Panc1 (cell line): Measurements from ENCODE around the gene UBIAD1. TPM values are rescaled to one million over a fixed set of nuclear protein-coding genes. Genes with fewer than 3 reads are reported as not detected.

Experiments used
- ATAC-seq: fragments of 200-7000 bp; cut with Tn5 transposase; 2 replicates; pipeline ENCODE4 v1.9.1; 2020; ENCODE audit warnings: mild to moderate bottlenecking, moderate library complexity
- BruUV-seq: library from RNA; stranded (reverse); fragments of 400-500 nt; replicated peaks from 2 replicates; lab custom pipeline; 2021; lab: Mats Ljungman, UMichigan
- CTCF ChIA-PET: fragments of 300-600 bp; sonication (Branson Sonifier 250); formaldehyde crosslinking; loops from one replicate; lab custom pipeline; 2022; ENCODE audit warnings: antibody characterized with exemption; lab: Charles Lee
- POLR2A ChIA-PET: fragments of 300-600 bp; sonication (Branson Sonifier 250); formaldehyde crosslinking; loops from one replicate; lab custom pipeline; 2022; ENCODE audit warnings: antibody characterized with exemption; lab: Charles Lee
- DNase-seq: peaks from one replicate; pipeline ENCODE4 v3.0.0-alpha.2; 2010; ENCODE audit warnings: low read depth, low spot score
- H3K27ac ChIP-seq: 2 replicates; pipeline ENCODE4 v1.5.1; 2011; ENCODE audit warnings: mild to moderate bottlenecking, low read length, inconsistent platforms
- H3K27me3 ChIP-seq: fragments of 200-500 bp; sonication (Bioruptor generic); 2 replicates; pipeline ENCODE4 v1.6.0; 2014; ENCODE audit warnings: low read length, inconsistent platforms; ENCODE audit not compliant: control insufficient read depth, insufficient read depth
- H3K36me3 ChIP-seq: fragments of 200-500 bp; sonication (Bioruptor generic); 2 replicates; pipeline ENCODE4 v1.5.1; 2014; ENCODE audit warnings: inconsistent platforms, mild to moderate bottlenecking, low read length, moderate library complexity; ENCODE audit not compliant: control insufficient read depth, insufficient read depth
- H3K4me1 ChIP-seq: 2 replicates; pipeline ENCODE4 v1.5.1; 2011; ENCODE audit warnings: inconsistent platforms, mild to moderate bottlenecking, low read length, moderate library complexity; ENCODE audit not compliant: control insufficient read depth, insufficient read depth
- H3K4me3 ChIP-seq, 2 experiments: 2 replicates each; pipeline ENCODE4 v1.5.1; 2011 to 2012; ENCODE audit warnings: low read depth in 2 of 2, low read length in 2 of 2, mild to moderate bottlenecking in 2 of 2, inconsistent platforms in 1 of 2, moderate library complexity in 1 of 2
- H3K9me3 ChIP-seq: fragments of 200-500 bp; sonication (Bioruptor generic); 2 replicates; pipeline ENCODE4 v1.5.1; 2014; ENCODE audit warnings: low read depth, mild to moderate bottlenecking, inconsistent platforms, low read length, moderate library complexity; ENCODE audit not compliant: control insufficient read depth, insufficient read depth
- POLR2AphosphoS5 ChIP-seq: IDR thresholded peaks from 2 replicates; pipeline ENCODE4 v1.6.1; 2012; ENCODE audit warnings: mild to moderate bottlenecking, low read depth, low read length, moderate library complexity
- SIN3A ChIP-seq: IDR thresholded peaks from 2 replicates; pipeline ENCODE4 v1.6.1; 2012; ENCODE audit warnings: low read depth, mild to moderate bottlenecking, low read length, moderate library complexity, borderline replicate concordance; ENCODE audit not compliant: insufficient read depth
- TCF7L2 ChIP-seq: IDR thresholded peaks from 2 replicates; pipeline ENCODE4 v1.6.1; 2011; ENCODE audit warnings: mild to moderate bottlenecking, low read depth, low read length, inconsistent platforms
- in situ Hi-C: cut with HindIII; loops from 2 replicates; pipeline ENCODE4 v1.10.0; 2016; ENCODE audit warnings: low sequenced_read_pairs, low pct_unique_long_range_greater_than_20kb
- intact Hi-C: fragments of 100-400 bp; cut with micrococcal nuclease; formaldehyde crosslinking; loops from one replicate; pipeline ENCODE4 v1.10.0; 2022; ENCODE audit not compliant: unreplicated experiment
- total RNA-seq: library from RNA; stranded (reverse); gene quantifications from one replicate; pipeline ENCODE4 v1.2.1, GENCODE V29; 2021; ENCODE audit not compliant: unreplicated experiment
- TF ChIP-seq, protein P1 (sequence below): fragments of 450-650 bp; IDR thresholded peaks from 2 replicates; pipeline ENCODE4 v1.5.1; 2017; ENCODE audit warnings: mild to moderate bottlenecking
- TF ChIP-seq, protein P2 (sequence below), 2 experiments: IDR thresholded peaks; 2 replicates each; pipeline ENCODE4 v1.6.1; 2011 to 2012; ENCODE audit warnings: low read depth in 2 of 2, control low read depth in 1 of 2, low read length in 1 of 2, mild to moderate bottlenecking in 1 of 2, moderate library complexity in 1 of 2; ENCODE audit not compliant: insufficient read depth in 1 of 2

UBIAD1 gene
- total RNA-seq, 1 experiment from 2014 or later: 24.7 TPM

GRCh38 chr1:11314959-11315358 is 42.0 kb downstream of the UBIAD1 start:
- no TSS peak for BruUV-seq
- ATAC-seq (no peak), DNase-seq (no peak)
- ChIA-PET CTCF (interaction anchor here (0.5 to 0.7 kb wide), 2 partner anchors 161 to 278 kb away, joined by 3 to 7 read pairs; no protein-coding TSS in a partner anchor), POLR2A (no interaction called here)
- Histone ChIP-seq H3K36me3 (no peaks in the 10 kb centered on the region), H3K4me3 (no peak overlapping the region), H3K9me3 (no peaks in the 10 kb centered on the region), H3K27me3 (no peaks in the 10 kb centered on the region), H3K27ac (no peak overlapping the region), H3K4me1 (no peaks in the 10 kb centered on the region)
- intact Hi-C loops: no loop called here
- no peak for TF ChIP-seq SIN3A
- TF ChIP-seq TCF7L2: no peak
- TF ChIP-seq POLR2AphosphoS5: no peak
- TF ChIP-seq, protein P1, sequence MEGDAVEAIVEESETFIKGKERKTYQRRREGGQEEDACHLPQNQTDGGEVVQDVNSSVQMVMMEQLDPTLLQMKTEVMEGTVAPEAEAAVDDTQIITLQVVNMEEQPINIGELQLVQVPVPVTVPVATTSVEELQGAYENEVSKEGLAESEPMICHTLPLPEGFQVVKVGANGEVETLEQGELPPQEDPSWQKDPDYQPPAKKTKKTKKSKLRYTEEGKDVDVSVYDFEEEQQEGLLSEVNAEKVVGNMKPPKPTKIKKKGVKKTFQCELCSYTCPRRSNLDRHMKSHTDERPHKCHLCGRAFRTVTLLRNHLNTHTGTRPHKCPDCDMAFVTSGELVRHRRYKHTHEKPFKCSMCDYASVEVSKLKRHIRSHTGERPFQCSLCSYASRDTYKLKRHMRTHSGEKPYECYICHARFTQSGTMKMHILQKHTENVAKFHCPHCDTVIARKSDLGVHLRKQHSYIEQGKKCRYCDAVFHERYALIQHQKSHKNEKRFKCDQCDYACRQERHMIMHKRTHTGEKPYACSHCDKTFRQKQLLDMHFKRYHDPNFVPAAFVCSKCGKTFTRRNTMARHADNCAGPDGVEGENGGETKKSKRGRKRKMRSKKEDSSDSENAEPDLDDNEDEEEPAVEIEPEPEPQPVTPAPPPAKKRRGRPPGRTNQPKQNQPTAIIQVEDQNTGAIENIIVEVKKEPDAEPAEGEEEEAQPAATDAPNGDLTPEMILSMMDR: no peak
- TF ChIP-seq, protein P2, sequence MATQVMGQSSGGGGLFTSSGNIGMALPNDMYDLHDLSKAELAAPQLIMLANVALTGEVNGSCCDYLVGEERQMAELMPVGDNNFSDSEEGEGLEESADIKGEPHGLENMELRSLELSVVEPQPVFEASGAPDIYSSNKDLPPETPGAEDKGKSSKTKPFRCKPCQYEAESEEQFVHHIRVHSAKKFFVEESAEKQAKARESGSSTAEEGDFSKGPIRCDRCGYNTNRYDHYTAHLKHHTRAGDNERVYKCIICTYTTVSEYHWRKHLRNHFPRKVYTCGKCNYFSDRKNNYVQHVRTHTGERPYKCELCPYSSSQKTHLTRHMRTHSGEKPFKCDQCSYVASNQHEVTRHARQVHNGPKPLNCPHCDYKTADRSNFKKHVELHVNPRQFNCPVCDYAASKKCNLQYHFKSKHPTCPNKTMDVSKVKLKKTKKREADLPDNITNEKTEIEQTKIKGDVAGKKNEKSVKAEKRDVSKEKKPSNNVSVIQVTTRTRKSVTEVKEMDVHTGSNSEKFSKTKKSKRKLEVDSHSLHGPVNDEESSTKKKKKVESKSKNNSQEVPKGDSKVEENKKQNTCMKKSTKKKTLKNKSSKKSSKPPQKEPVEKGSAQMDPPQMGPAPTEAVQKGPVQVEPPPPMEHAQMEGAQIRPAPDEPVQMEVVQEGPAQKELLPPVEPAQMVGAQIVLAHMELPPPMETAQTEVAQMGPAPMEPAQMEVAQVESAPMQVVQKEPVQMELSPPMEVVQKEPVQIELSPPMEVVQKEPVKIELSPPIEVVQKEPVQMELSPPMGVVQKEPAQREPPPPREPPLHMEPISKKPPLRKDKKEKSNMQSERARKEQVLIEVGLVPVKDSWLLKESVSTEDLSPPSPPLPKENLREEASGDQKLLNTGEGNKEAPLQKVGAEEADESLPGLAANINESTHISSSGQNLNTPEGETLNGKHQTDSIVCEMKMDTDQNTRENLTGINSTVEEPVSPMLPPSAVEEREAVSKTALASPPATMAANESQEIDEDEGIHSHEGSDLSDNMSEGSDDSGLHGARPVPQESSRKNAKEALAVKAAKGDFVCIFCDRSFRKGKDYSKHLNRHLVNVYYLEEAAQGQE (IDR thresholded peaks at IDR 0.05; ENCODE audit: insufficient read depth in 1 of 2, low read depth in 2 of 2, low read length in 1 of 2): no peak
- in situ Hi-C loops: no loop called here

GRCh38 chr1:11316701-11317100 is 43.7 kb downstream of the UBIAD1 start:
- no peak for ATAC-seq
- CTCF ChIA-PET: interaction anchor here (1.2 kb wide), 1 partner anchor 329 kb away, joined by 4 read pairs; no protein-coding TSS in a partner anchor
- intact Hi-C loops: no loop called here
- TF ChIP-seq POLR2AphosphoS5 (no peak), SIN3A (no peak), TCF7L2 (no peak)
- TF ChIP-seq, protein P1: no peak
- TF ChIP-seq, protein P2 (IDR thresholded peaks at IDR 0.05; ENCODE audit: insufficient read depth in 1 of 2, low read depth in 2 of 2, low read length in 1 of 2): no peak
- H3K27me3 ChIP-seq: no peaks in the 10 kb centered on the region
- H3K4me3 ChIP-seq: no peak overlapping the region
- no peak for DNase-seq
- no peaks in the 10 kb centered on the region for H3K4me1 ChIP-seq
- POLR2A ChIA-PET: no interaction called here
- H3K36me3 ChIP-seq: no peaks in the 10 kb centered on the region
- in situ Hi-C loops: no loop called here
- no peak overlapping the region for H3K27ac ChIP-seq
- no TSS peak for BruUV-seq
- no peaks in the 10 kb centered on the region for H3K9me3 ChIP-seq
